ENCODE data around the gene CYTH1. TPM values are rescaled to one million over a fixed set of nuclear protein-coding genes. Genes with fewer than 3 reads are reported as not detected.

Gene CYTH1
- total and polyA plus RNA-seq, 2 donors (not counting 1 experiment from before 2014, with no cell fraction given): 255 to 353 TPM

DNA sequence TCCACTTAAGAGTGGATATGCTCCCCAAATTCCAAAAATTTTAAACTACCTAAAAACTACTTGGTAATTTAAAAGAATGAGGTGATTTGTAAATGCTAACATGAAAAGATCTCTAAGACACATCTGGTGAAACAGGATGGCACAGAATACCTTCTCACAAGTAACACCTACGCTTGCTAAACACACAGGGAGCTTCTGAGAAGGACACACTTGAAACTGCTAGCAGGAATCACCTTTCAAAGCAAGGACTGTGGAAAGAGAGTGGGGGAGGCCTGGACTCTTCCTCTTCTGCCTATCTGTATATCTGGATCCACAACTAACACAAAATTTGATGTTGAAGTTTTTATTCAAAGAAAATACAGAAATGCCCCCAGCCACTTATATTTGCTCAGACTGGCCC, 52.4 kb downstream of the CYTH1 start:
- Histone ChIP-seq H3K4me1 (ENCODE audit: control insufficient read depth in 2 of 2, insufficient read depth in 2 of 2, low read length in 2 of 2) (peaks cover 84 to 92% of the 10 kb centered on the region in 2 donors), H3K9me3 (ENCODE audit: control extremely low read depth in 1 of 3, control insufficient read depth in 2 of 3, insufficient read depth in 1 of 3, low read length in 2 of 3) (no peaks in the 10 kb centered on the region), H3K79me2 (ENCODE audit: control insufficient read depth, insufficient read depth, low read length) (peaks cover 100% of the 10 kb centered on the region), H3K36me3 (replicated peaks in 1 of 2; ENCODE audit: control extremely low read depth in 1 of 2, control insufficient read depth in 1 of 2, extremely low read depth in 1 of 2, insufficient read depth in 2 of 2, low read length in 1 of 2) (peaks cover 3 to 38% of the 10 kb centered on the region in 2 experiments), H3K4me3 (ENCODE audit: control extremely low read depth in 1 of 5, extremely low read depth in 1 of 5, insufficient read depth in 1 of 5, low read depth in 2 of 5, low read length in 4 of 5) (no peak overlapping the region), H3K27me3 (replicated peaks in 1 of 4; ENCODE audit: control extremely low read depth in 1 of 4, control insufficient read depth in 3 of 4, insufficient read depth in 4 of 4, low read length in 3 of 4) (no peaks in the 10 kb centered on the region), H2AFZ (ENCODE audit: insufficient read depth, low read depth, low read length, poor library complexity, severe bottlenecking) (no peak overlapping the region), H3K4me2 (replicated peaks; ENCODE audit: low read depth, low read length, poor library complexity, severe bottlenecking) (peak overlapping the region; percentile 52), H3K9ac (ENCODE audit: low read length) (peak overlapping the region; percentile 2), H4K20me1 (ENCODE audit: control insufficient read depth, insufficient read depth, low read length, poor library complexity, severe bottlenecking) (peaks cover 92% of the 10 kb centered on the region), H3K27ac (ENCODE audit: low read length in 2 of 2) (peak overlapping the region; percentile 31 to 32)
- H3K27me3 Mint-ChIP-seq: no peaks in the 10 kb centered on the region
- CTCF ChIA-PET: interaction anchor here (1.5 to 3.8 kb wide), 2 partner anchors 17 to 21 kb away, joined by 6 to 31 read pairs; no protein-coding TSS in a partner anchor
- peak overlapping the region; percentile 72 for H3K4me3 Mint-ChIP-seq
- no peak for DNase-seq
- TF ChIP-seq EZH2 (IDR thresholded peaks at IDR 0.05; ENCODE audit: borderline replicate concordance, insufficient read depth, low read depth, low read length, poor library complexity, severe bottlenecking): no peak
- TF ChIP-seq, protein P1, sequence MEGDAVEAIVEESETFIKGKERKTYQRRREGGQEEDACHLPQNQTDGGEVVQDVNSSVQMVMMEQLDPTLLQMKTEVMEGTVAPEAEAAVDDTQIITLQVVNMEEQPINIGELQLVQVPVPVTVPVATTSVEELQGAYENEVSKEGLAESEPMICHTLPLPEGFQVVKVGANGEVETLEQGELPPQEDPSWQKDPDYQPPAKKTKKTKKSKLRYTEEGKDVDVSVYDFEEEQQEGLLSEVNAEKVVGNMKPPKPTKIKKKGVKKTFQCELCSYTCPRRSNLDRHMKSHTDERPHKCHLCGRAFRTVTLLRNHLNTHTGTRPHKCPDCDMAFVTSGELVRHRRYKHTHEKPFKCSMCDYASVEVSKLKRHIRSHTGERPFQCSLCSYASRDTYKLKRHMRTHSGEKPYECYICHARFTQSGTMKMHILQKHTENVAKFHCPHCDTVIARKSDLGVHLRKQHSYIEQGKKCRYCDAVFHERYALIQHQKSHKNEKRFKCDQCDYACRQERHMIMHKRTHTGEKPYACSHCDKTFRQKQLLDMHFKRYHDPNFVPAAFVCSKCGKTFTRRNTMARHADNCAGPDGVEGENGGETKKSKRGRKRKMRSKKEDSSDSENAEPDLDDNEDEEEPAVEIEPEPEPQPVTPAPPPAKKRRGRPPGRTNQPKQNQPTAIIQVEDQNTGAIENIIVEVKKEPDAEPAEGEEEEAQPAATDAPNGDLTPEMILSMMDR (IDR thresholded peaks at IDR 0.05): no peak
- peaks cover 78% of the 10 kb centered on the region for H3K4me1 Mint-ChIP-seq
- intact Hi-C loops (cut with micrococcal nuclease): loop anchor here (10.0 kb wide), 1 partner anchor 115 kb away; the partner anchor contains the start of gene USP36
- POLR2A ChIA-PET: interaction anchor here (2.0 kb wide), 1 partner anchor 21 kb away, joined by 5 read pairs; no protein-coding TSS in a partner anchor
- H3K27ac Mint-ChIP-seq: peak overlapping the region; percentile 73
- no peaks in the 10 kb centered on the region for H3K9me3 Mint-ChIP-seq (ENCODE audit: insufficient read depth)
- ATAC-seq (ENCODE audit: low read depth): no peak
- no CpG with 5 or more reads among the region's 1 CpG for WGBS (ENCODE audit: insufficient coverage)

DNA sequence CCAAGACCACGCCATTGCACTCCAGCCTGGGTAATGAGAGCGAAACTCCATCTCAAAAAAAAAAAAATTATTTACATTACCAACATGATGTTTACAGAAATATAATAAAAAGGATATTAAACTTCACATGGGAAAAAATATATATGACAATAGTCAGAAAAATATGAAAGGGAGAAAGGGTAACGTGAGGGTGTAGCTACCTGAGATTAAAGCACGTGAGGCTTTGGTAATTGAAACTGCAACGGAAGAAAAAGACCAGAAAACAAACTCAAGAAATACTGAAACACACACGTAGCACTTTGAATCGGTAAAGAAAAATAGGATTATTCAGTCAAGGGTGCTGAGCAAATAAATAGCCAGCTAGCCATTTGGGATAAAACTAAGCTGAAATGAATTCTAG, 53.6 kb downstream of the CYTH1 start:
- intact Hi-C loops (cut with micrococcal nuclease): no loop called here
- H3K9ac ChIP-seq (ENCODE audit: low read length): no peak overlapping the region
- Mint-ChIP-seq H3K4me3 (no peak overlapping the region), H3K4me1 (peaks cover 83% of the 10 kb centered on the region), H3K27ac (no peak overlapping the region), H3K27me3 (no peaks in the 10 kb centered on the region), H3K9me3 (ENCODE audit: insufficient read depth) (no peaks in the 10 kb centered on the region)
- H3K4me2 ChIP-seq (replicated peaks; ENCODE audit: low read depth, low read length, poor library complexity, severe bottlenecking): no peak overlapping the region
- no peaks in the 10 kb centered on the region for H3K9me3 ChIP-seq (ENCODE audit: control extremely low read depth in 1 of 3, control insufficient read depth in 2 of 3, insufficient read depth in 1 of 3, low read length in 2 of 3)
- peaks cover 90 to 93% of the 10 kb centered on the region in 2 donors for H3K4me1 ChIP-seq (ENCODE audit: control insufficient read depth in 2 of 2, insufficient read depth in 2 of 2, low read length in 2 of 2)
- CTCF ChIA-PET: interaction anchor here (0.6 to 3.8 kb wide), 8 partner anchors 11 to 91 kb away, joined by 3 to 31 read pairs (median 4); no protein-coding TSS in a partner anchor
- no peak overlapping the region for H2AFZ ChIP-seq (ENCODE audit: insufficient read depth, low read depth, low read length, poor library complexity, severe bottlenecking)
- ATAC-seq (ENCODE audit: low read depth) (no peak), DNase-seq (no peak)
- H3K79me2 ChIP-seq (ENCODE audit: control insufficient read depth, insufficient read depth, low read length): peaks cover 100% of the 10 kb centered on the region
- peaks cover 97% of the 10 kb centered on the region for H4K20me1 ChIP-seq (ENCODE audit: control insufficient read depth, insufficient read depth, low read length, poor library complexity, severe bottlenecking)
- no CpG with 5 or more reads among the region's 7 CpGs for WGBS (ENCODE audit: insufficient coverage)
- H3K27ac ChIP-seq (ENCODE audit: low read length in 2 of 2): peak overlapping the region in 1 of 2 donors; percentile 35
- no peaks in the 10 kb centered on the region for H3K27me3 ChIP-seq (replicated peaks in 1 of 4; ENCODE audit: control extremely low read depth in 1 of 4, control insufficient read depth in 3 of 4, insufficient read depth in 4 of 4, low read length in 3 of 4)
- H3K36me3 ChIP-seq (replicated peaks in 1 of 2; ENCODE audit: control extremely low read depth in 1 of 2, control insufficient read depth in 1 of 2, extremely low read depth in 1 of 2, insufficient read depth in 2 of 2, low read length in 1 of 2): peaks cover 3 to 40% of the 10 kb centered on the region in 2 experiments
- H3K4me3 ChIP-seq (ENCODE audit: control extremely low read depth in 1 of 5, extremely low read depth in 1 of 5, insufficient read depth in 1 of 5, low read depth in 2 of 5, low read length in 4 of 5): no peak overlapping the region
- POLR2A ChIA-PET: no interaction called here
- TF ChIP-seq, protein P1 (IDR thresholded peaks at IDR 0.05): no peak
- TF ChIP-seq EZH2 (IDR thresholded peaks at IDR 0.05; ENCODE audit: borderline replicate concordance, insufficient read depth, low read depth, low read length, poor library complexity, severe bottlenecking): no peak

Measured in B cell (primary cell).